Endothelial cell of umbilical vein (primary cell): Measurements from ENCODE around the gene CFAP57.

Source experiments
- POLR2A ChIP-seq: IDR thresholded peaks from 2 replicates; pipeline ENCODE4 v1.6.1; 2012; ENCODE audit warnings: low read depth, mild to moderate bottlenecking, control low read depth, low read length
- POLR2AphosphoS5 ChIP-seq: IDR thresholded peaks from 2 replicates; pipeline ENCODE4 v1.6.1; 2012; ENCODE audit warnings: low read depth, mild to moderate bottlenecking, control low read depth, low read length, moderate library complexity; ENCODE audit not compliant: insufficient read depth
- TF ChIP-seq, protein P1 (sequence below), 2 donors: IDR thresholded peaks; 1 replicate in 1 of 2; 2 replicates in 1 of 2; pipeline ENCODE4 v1.5.1; 2011; ENCODE audit warnings: low read length in 2 of 2, mild to moderate bottlenecking in 2 of 2, moderate library complexity in 2 of 2, control low read depth in 1 of 2, inconsistent platforms in 1 of 2, low read depth in 1 of 2; ENCODE audit not compliant: insufficient read depth in 1 of 2; ENCODE audit errors: extremely low read depth in 1 of 2

GRCh38 chr1:43199093-43199726 lies 27.1 kb downstream of the CFAP57 start:
- TF ChIP-seq, protein P1, sequence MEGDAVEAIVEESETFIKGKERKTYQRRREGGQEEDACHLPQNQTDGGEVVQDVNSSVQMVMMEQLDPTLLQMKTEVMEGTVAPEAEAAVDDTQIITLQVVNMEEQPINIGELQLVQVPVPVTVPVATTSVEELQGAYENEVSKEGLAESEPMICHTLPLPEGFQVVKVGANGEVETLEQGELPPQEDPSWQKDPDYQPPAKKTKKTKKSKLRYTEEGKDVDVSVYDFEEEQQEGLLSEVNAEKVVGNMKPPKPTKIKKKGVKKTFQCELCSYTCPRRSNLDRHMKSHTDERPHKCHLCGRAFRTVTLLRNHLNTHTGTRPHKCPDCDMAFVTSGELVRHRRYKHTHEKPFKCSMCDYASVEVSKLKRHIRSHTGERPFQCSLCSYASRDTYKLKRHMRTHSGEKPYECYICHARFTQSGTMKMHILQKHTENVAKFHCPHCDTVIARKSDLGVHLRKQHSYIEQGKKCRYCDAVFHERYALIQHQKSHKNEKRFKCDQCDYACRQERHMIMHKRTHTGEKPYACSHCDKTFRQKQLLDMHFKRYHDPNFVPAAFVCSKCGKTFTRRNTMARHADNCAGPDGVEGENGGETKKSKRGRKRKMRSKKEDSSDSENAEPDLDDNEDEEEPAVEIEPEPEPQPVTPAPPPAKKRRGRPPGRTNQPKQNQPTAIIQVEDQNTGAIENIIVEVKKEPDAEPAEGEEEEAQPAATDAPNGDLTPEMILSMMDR (IDR thresholded peaks at IDR 0.05; ENCODE audit: extremely low read depth in 1 of 2, insufficient read depth in 1 of 2, low read depth in 1 of 2, low read length in 2 of 2) = no peak
- TF ChIP-seq POLR2A (no peak), POLR2AphosphoS5 (no peak)
